ENCODE measurements around the gene SUGCT. TPM values are rescaled to one million over a fixed set of nuclear protein-coding genes. Genes with fewer than 3 reads are reported as not detected.

The SUGCT gene
- total RNA-seq, 2 experiments from 2014 or later: 0.81 to 1.2 TPM

GRCh38 chr7:40891232-40891631, 756.4 kb downstream of the SUGCT start:
- no peak for DNase-seq
- Mint-ChIP-seq H3K9me3 (peaks cover 16% of the 10 kb centered on the region), H3K36me3 (ENCODE audit: low read depth) (no peaks in the 10 kb centered on the region), H3K4me1 (ENCODE audit: low read depth) (no peaks in the 10 kb centered on the region), H3K27me3 (ENCODE audit: low read depth) (no peaks in the 10 kb centered on the region), H3K27ac (no peak overlapping the region), H3K4me3 (no peak overlapping the region)
- intact Hi-C loops (cut with micrococcal nuclease): no loop called here
- CTCF ChIA-PET: no interaction called here

- no peak overlapping the region for H3K4me3 Mint-ChIP-seq
- CTCF ChIA-PET: no interaction called here
- DNase-seq: no peak
- H3K27me3 Mint-ChIP-seq (ENCODE audit: low read depth): no peaks in the 10 kb centered on the region
- H3K9me3 Mint-ChIP-seq: peaks cover 17% of the 10 kb centered on the region
- H3K36me3 Mint-ChIP-seq (ENCODE audit: low read depth): no peaks in the 10 kb centered on the region
- intact Hi-C loops (cut with micrococcal nuclease): no loop called here
- no peaks in the 10 kb centered on the region for H3K4me1 Mint-ChIP-seq (ENCODE audit: low read depth)
- H3K27ac Mint-ChIP-seq: no peak overlapping the region
Observed at GRCh38 chr7:40899151-40899550, 764.3 kb downstream of the SUGCT start.

GRCh38 chr7:40899636-40900507, 765.1 kb downstream of the SUGCT start:
- no peak for DNase-seq
- CTCF ChIA-PET: interaction anchor here (0.9 kb wide), 1 partner anchor 27 kb away, joined by 4 read pairs; no protein-coding TSS in a partner anchor
- Mint-ChIP-seq H3K9me3 (peaks cover 17% of the 10 kb centered on the region), H3K27ac (no peak overlapping the region), H3K4me1 (ENCODE audit: low read depth) (no peaks in the 10 kb centered on the region), H3K4me3 (no peak overlapping the region), H3K36me3 (ENCODE audit: low read depth) (no peaks in the 10 kb centered on the region), H3K27me3 (ENCODE audit: low read depth) (no peaks in the 10 kb centered on the region)
- intact Hi-C loops (cut with micrococcal nuclease): no loop called here

- no peaks in the 10 kb centered on the region for H3K27me3 Mint-ChIP-seq (ENCODE audit: low read depth)
- no peaks in the 10 kb centered on the region for H3K4me1 Mint-ChIP-seq (ENCODE audit: low read depth)
- CTCF ChIA-PET: no interaction called here
- H3K4me3 Mint-ChIP-seq: no peak overlapping the region
- no peaks in the 10 kb centered on the region for H3K36me3 Mint-ChIP-seq (ENCODE audit: low read depth)
- peaks cover 2% of the 10 kb centered on the region for H3K9me3 Mint-ChIP-seq
- DNase-seq: no peak
- no peak overlapping the region for H3K27ac Mint-ChIP-seq
- intact Hi-C loops (cut with micrococcal nuclease): no loop called here
Observed at GRCh38 chr7:40903872-40904271, 769.1 kb downstream of the SUGCT start.

- H3K4me3 Mint-ChIP-seq: no peak overlapping the region
- CTCF ChIA-PET: no interaction called here
- H3K4me1 Mint-ChIP-seq (ENCODE audit: low read depth): no peaks in the 10 kb centered on the region
- no peaks in the 10 kb centered on the region for H3K36me3 Mint-ChIP-seq (ENCODE audit: low read depth)
- no peak overlapping the region for H3K27ac Mint-ChIP-seq
- H3K27me3 Mint-ChIP-seq (ENCODE audit: low read depth): no peaks in the 10 kb centered on the region
- no peak for DNase-seq
- peaks cover 2% of the 10 kb centered on the region for H3K9me3 Mint-ChIP-seq
- intact Hi-C loops (cut with micrococcal nuclease): no loop called here
Observed at GRCh38 chr7:40907286-40907685, 772.5 kb downstream of the SUGCT start.

GRCh38 chr7:40909346-40909980, 774.7 kb downstream of the SUGCT start:
- DNase-seq: no peak
- no peak overlapping the region for H3K27ac Mint-ChIP-seq

More at GRCh38 chr7:40909346-40909980, 774.7 kb downstream of the SUGCT start:
- intact Hi-C loops (cut with micrococcal nuclease): no loop called here
- Mint-ChIP-seq H3K36me3 (ENCODE audit: low read depth) (no peaks in the 10 kb centered on the region), H3K4me1 (ENCODE audit: low read depth) (no peaks in the 10 kb centered on the region), H3K9me3 (peaks cover 2% of the 10 kb centered on the region), H3K4me3 (no peak overlapping the region), H3K27me3 (ENCODE audit: low read depth) (no peaks in the 10 kb centered on the region)
- CTCF ChIA-PET: no interaction called here

Other genes starting within 250 kb of the SUGCT start
- 10 to 100 TPM; 27.8 to 28.1 TPM for gene CDK13, start 184.7 kb upstream of the SUGCT start, total RNA-seq
- gene MPLKIP, start 383 bp upstream of the SUGCT start, total RNA-seq: 10 to 100 TPM; 38.1 to 38.8 TPM

All from activated naive CD4-positive, alpha-beta T cell treated with anti-CD3 and anti-CD28 coated beads for 36 hours (primary cell).